Measurements from ENCODE around the gene CDH12.

The CDH12 gene

GRCh38 chr5:21823076-21823574 lies 1030.0 kb downstream of the CDH12 start:
- H3K4me3 ChIP-seq (ENCODE audit: low read depth, low read length, poor library complexity, severe bottlenecking), result no peak overlapping the region
- TF ChIP-seq, protein P1, sequence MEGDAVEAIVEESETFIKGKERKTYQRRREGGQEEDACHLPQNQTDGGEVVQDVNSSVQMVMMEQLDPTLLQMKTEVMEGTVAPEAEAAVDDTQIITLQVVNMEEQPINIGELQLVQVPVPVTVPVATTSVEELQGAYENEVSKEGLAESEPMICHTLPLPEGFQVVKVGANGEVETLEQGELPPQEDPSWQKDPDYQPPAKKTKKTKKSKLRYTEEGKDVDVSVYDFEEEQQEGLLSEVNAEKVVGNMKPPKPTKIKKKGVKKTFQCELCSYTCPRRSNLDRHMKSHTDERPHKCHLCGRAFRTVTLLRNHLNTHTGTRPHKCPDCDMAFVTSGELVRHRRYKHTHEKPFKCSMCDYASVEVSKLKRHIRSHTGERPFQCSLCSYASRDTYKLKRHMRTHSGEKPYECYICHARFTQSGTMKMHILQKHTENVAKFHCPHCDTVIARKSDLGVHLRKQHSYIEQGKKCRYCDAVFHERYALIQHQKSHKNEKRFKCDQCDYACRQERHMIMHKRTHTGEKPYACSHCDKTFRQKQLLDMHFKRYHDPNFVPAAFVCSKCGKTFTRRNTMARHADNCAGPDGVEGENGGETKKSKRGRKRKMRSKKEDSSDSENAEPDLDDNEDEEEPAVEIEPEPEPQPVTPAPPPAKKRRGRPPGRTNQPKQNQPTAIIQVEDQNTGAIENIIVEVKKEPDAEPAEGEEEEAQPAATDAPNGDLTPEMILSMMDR (IDR thresholded peaks at IDR 0.05; ENCODE audit: low read length), result no peak
- no peak for TF ChIP-seq EZH2 (IDR thresholded peaks at IDR 0.05; ENCODE audit: borderline replicate concordance, low read length)
- no peaks in the 10 kb centered on the region for H3K79me2 ChIP-seq (ENCODE audit: insufficient read depth, low read length)
- H3K36me3 ChIP-seq (ENCODE audit: insufficient read depth, low read length), result no peaks in the 10 kb centered on the region
- no peaks in the 10 kb centered on the region for H3K9me3 ChIP-seq (ENCODE audit: low read length)
- no peaks in the 10 kb centered on the region for H3K27me3 ChIP-seq (ENCODE audit: insufficient read depth, low read length)
- no peaks in the 10 kb centered on the region for H3K4me1 ChIP-seq (ENCODE audit: insufficient read depth, low read length, severe bottlenecking)
- H2AFZ ChIP-seq (ENCODE audit: low read length), result no peak overlapping the region
- H3K9me2 ChIP-seq (ENCODE audit: low read depth, low read length), result no peaks in the 10 kb centered on the region
- no peak overlapping the region for H3K9ac ChIP-seq (ENCODE audit: low read length)
- no peak overlapping the region for H3K27ac ChIP-seq (ENCODE audit: low read depth, low read length, poor library complexity, severe bottlenecking)
- H4K20me1 ChIP-seq (ENCODE audit: insufficient read depth, low read length), result no peaks in the 10 kb centered on the region
- no peak overlapping the region for H3K4me2 ChIP-seq (ENCODE audit: low read length)
- H3F3A ChIP-seq (ENCODE audit: insufficient read depth, low read length), result no peaks in the 10 kb centered on the region

DNA sequence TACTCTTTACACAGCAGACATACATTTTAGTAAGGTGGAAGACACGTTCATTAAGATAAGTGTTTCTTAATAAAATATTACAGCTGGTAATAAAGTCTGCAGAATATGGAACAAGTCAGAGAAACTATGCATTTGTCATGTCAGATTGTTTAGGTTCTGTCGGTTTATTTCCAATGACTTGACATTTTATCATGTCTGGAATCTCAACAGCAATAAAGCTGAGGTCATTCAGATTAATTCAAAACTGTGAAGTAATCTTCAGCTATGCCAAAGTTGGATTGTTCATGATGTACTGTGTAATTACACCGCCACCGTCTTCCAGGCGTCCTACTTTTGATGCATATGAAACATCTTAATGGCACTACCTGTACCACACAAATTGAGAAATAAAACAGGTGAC lies 1032.6 kb downstream of the CDH12 start:
- Histone ChIP-seq H3K79me2 (ENCODE audit: insufficient read depth, low read length) (no peaks in the 10 kb centered on the region), H3K9me2 (ENCODE audit: low read depth, low read length) (no peaks in the 10 kb centered on the region), H3K36me3 (ENCODE audit: insufficient read depth, low read length) (no peaks in the 10 kb centered on the region), H3K4me1 (ENCODE audit: insufficient read depth, low read length, severe bottlenecking) (no peaks in the 10 kb centered on the region), H3F3A (ENCODE audit: insufficient read depth, low read length) (no peaks in the 10 kb centered on the region), H3K4me3 (ENCODE audit: low read depth, low read length, poor library complexity, severe bottlenecking) (no peak overlapping the region), H3K4me2 (ENCODE audit: low read length) (no peak overlapping the region), H3K27me3 (ENCODE audit: insufficient read depth, low read length) (no peaks in the 10 kb centered on the region), H3K27ac (ENCODE audit: low read depth, low read length, poor library complexity, severe bottlenecking) (no peak overlapping the region), H3K9ac (ENCODE audit: low read length) (no peak overlapping the region), H3K9me3 (ENCODE audit: low read length) (no peaks in the 10 kb centered on the region), H2AFZ (ENCODE audit: low read length) (no peak overlapping the region), H4K20me1 (ENCODE audit: insufficient read depth, low read length) (no peaks in the 10 kb centered on the region)
- TF ChIP-seq, protein P1 (IDR thresholded peaks at IDR 0.05; ENCODE audit: low read length), result no peak
- TF ChIP-seq EZH2 (IDR thresholded peaks at IDR 0.05; ENCODE audit: borderline replicate concordance, low read length), result no peak

DNA sequence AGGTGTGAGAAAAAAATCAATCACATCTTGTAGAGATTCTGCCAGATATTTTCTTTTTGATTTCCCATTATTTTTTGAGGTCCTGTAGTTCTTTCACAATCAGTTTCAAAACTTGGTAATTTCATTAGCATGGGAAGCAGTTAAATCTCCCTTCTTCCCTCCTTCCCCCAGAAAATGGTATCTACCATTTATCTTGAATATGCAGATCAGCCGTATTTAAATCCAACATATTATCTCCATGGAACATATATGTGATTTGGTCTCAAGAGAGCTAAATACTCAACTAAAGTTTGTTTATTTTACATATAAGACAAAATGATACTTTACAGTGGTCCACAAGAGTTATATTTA lies 1034.8 kb downstream of the CDH12 start:
- Histone ChIP-seq H3K9me2 (ENCODE audit: low read depth, low read length) (no peaks in the 10 kb centered on the region), H2AFZ (ENCODE audit: low read length) (no peak overlapping the region), H3K9ac (ENCODE audit: low read length) (no peak overlapping the region), H3K4me1 (ENCODE audit: insufficient read depth, low read length, severe bottlenecking) (no peaks in the 10 kb centered on the region), H3K27ac (ENCODE audit: low read depth, low read length, poor library complexity, severe bottlenecking) (no peak overlapping the region), H4K20me1 (ENCODE audit: insufficient read depth, low read length) (no peaks in the 10 kb centered on the region), H3K9me3 (ENCODE audit: low read length) (no peaks in the 10 kb centered on the region), H3K27me3 (ENCODE audit: insufficient read depth, low read length) (no peaks in the 10 kb centered on the region), H3K79me2 (ENCODE audit: insufficient read depth, low read length) (no peaks in the 10 kb centered on the region), H3K4me3 (ENCODE audit: low read depth, low read length, poor library complexity, severe bottlenecking) (no peak overlapping the region), H3K4me2 (ENCODE audit: low read length) (no peak overlapping the region), H3K36me3 (ENCODE audit: insufficient read depth, low read length) (no peaks in the 10 kb centered on the region), H3F3A (ENCODE audit: insufficient read depth, low read length) (no peaks in the 10 kb centered on the region)
- TF ChIP-seq, protein P1 (IDR thresholded peaks at IDR 0.05; ENCODE audit: low read length), result no peak
- TF ChIP-seq EZH2 (IDR thresholded peaks at IDR 0.05; ENCODE audit: borderline replicate concordance, low read length), result no peak

All from OCI-LY1 (cell line).